ENCODE results near the gene STIP1. TPM values are rescaled to one million over a fixed set of nuclear protein-coding genes. Genes with fewer than 3 reads are reported as not detected.
A peak's percentile ranks its signal among the peaks of the same experiment; 100 is the strongest.

Gene STIP1
- total and polyA plus RNA-seq, 9 of the 15 experiments (the other 6 are each of a cell fraction or from before 2014, with no cell fraction given) = 58.1 to 465 (median 346) TPM

GRCh38 chr11:64146036-64146955 lies 39.7 kb upstream of the STIP1 start (continued):
- no peak for TF ChIP-seq ZNF318 (IDR thresholded peaks at IDR 0.05; ENCODE audit: borderline replicate concordance in 1 of 2, low read depth in 1 of 2)
- 0 out of 2 replicates have a peak, but pooled peaks have one; percentile 36 for TF ChIP-seq SMARCA5 (IDR thresholded peaks at IDR 0.05)
- TF ChIP-seq TRIM25 (IDR thresholded peaks at IDR 0.05; ENCODE audit: borderline replicate concordance) = peak; percentile 25; the same call in 1 of the 2 replicates
- no peak for TF ChIP-seq U2AF2 (optimal IDR thresholded peaks at IDR 0.05; ENCODE audit: low read depth, low read length)
- peak; percentile 83 for TF ChIP-seq CTCFL (IDR thresholded peaks at IDR 0.05; ENCODE audit: borderline replicate concordance, insufficient read depth, low read depth, low read length, poor library complexity, severe bottlenecking)
- TF ChIP-seq TSC22D4 (tag; IDR thresholded peaks at IDR 0.05) = peak; percentile 93
- no peak for TF ChIP-seq RBM39 (optimal IDR thresholded peaks at IDR 0.05; ENCODE audit: low read depth, low read length)
- no peak for TF ChIP-seq KDM4B (IDR thresholded peaks at IDR 0.05; ENCODE audit: borderline replicate concordance in 2 of 2, low read depth in 1 of 2)
- TF ChIP-seq NR1H2 (CRISPR knock-in tag; IDR thresholded peaks at IDR 0.05) = no peak
- TF ChIP-seq ZNF644 (tag; IDR thresholded peaks at IDR 0.05; ENCODE audit: low read depth) = no peak
- TF ChIP-seq ZBTB1 (CRISPR knock-in tag; IDR thresholded peaks at IDR 0.05; ENCODE audit: borderline replicate concordance, low read depth) = 0 out of 2 replicates have a peak, but pooled peaks have one; percentile 3
- TF ChIP-seq MYC (IDR thresholded peaks at IDR 0.05; ENCODE audit: low read depth, low read length) = peak; percentile 30; the same call in 1 of the 2 replicates
- TF ChIP-seq MYC (CRISPR knock-in tag; IDR thresholded peaks at IDR 0.05; ENCODE audit: borderline replicate concordance, low read depth) = no peak
